C4-2B (cell line): ENCODE data around the gene SGMS2.

Experiments
- CTCF ChIP-seq: fragments of 450-650 bp; conservative IDR thresholded peaks from 2 replicates; pipeline ENCODE4 v1.5.1; 2017; ENCODE audit warnings: mild to moderate bottlenecking
- ZFX ChIP-seq: fragments of 450-650 bp; IDR thresholded peaks from 2 replicates; pipeline ENCODE4 v1.6.1; 2017

GRCh38 chr4:107890779-107891178 is 66.0 kb downstream of the SGMS2 start:
- TF ChIP-seq CTCF (no peak), ZFX (no peak)
